Spinal cord (tissue), 10 donors: Measurements from ENCODE around the gene LMAN2L. TPM values are rescaled to one million over a fixed set of nuclear protein-coding genes. Genes with fewer than 3 reads are reported as not detected.
A peak's percentile ranks its signal among the peaks of the same experiment; 100 is the strongest.

ENCODE experiments used
- DNase-seq, 6 donors: peaks; one replicate each; pipeline versions ENCODE4 v3.0.0 to v3.0.0-alpha.2; 2013 to 2015; ENCODE audit warnings: low spot score in 6 of 6, low read depth in 4 of 6
- H3K27ac ChIP-seq: one replicate; pipeline ENCODE4 v1.5.1; 2013; ENCODE audit warnings: low read depth, low read length, control low read depth
- H3K27me3 ChIP-seq: one replicate; pipeline ENCODE4 v1.6.1; 2013; ENCODE audit warnings: low read length; ENCODE audit not compliant: control insufficient read depth, insufficient read depth
- H3K36me3 ChIP-seq: one replicate; pipeline ENCODE4 v1.6.1; 2013; ENCODE audit warnings: low read length; ENCODE audit not compliant: control insufficient read depth, insufficient read depth
- H3K4me1 ChIP-seq: one replicate; pipeline ENCODE4 v1.6.1; 2013; ENCODE audit warnings: low read length; ENCODE audit not compliant: control insufficient read depth, insufficient read depth
- H3K4me3 ChIP-seq: one replicate; pipeline ENCODE4 v1.5.1; 2013; ENCODE audit warnings: low read depth, low read length, control low read depth
- H3K9me3 ChIP-seq: one replicate; pipeline ENCODE4 v1.6.1; 2013; ENCODE audit warnings: low read length; ENCODE audit not compliant: control insufficient read depth, insufficient read depth
- whole genome bisulfite sequencing: methylation state at CpG from one replicate; pipeline ENCODE4 v1.1.5; 2013; ENCODE audit warnings: missing lambda C conversion rate; ENCODE audit not compliant: insufficient coverage; 5-methylcytosine and 5-hydroxymethylcytosine counted together
- polyA plus RNA-seq, 2 donors: library from polyadenylated mRNA; unstranded; fragments of 120-200 nt; gene quantifications; one replicate each; pipeline ENCODE4 v1.2.1, GENCODE V29; 2013; ENCODE audit not compliant: insufficient read length in 2 of 2
- total RNA-seq, 2 donors: library from RNA; depleted of rRNA in 1 of 2; stranded (reverse); fragments of 120-200 nt in 1 of 2; fragments of >200 nt in 1 of 2; gene quantifications; one replicate each; pipeline versions ENCODE4 v1.2.3 to v1.2.4, GENCODE V29; 2013 to 2014
- donor health status: healthy.

LMAN2L gene
- total and polyA plus RNA-seq, 4 donors, result 26.7 to 34.0 (median 31.7) TPM

- no peaks in the 10 kb centered on the region for H3K4me1 ChIP-seq
- no peak overlapping the region for H3K4me3 ChIP-seq
- H3K36me3 ChIP-seq, result no peaks in the 10 kb centered on the region
- no peaks in the 10 kb centered on the region for H3K27me3 ChIP-seq
- no peak overlapping the region for H3K27ac ChIP-seq
- peak in 1 of 6 donors; percentile 47 for DNase-seq
- no peaks in the 10 kb centered on the region for H3K9me3 ChIP-seq
- 64% methylated on average over 2 of the region's 6 CpGs for WGBS
Observed at GRCh38 chr2:96747061-96747617, 7.3 kb upstream of the LMAN2L start.

- WGBS, result 5% methylated on average over 2 of the region's 4 CpGs
- no peak for DNase-seq
- H3K4me3 ChIP-seq, result peak overlapping the region; percentile 87
- H3K36me3 ChIP-seq, result peaks cover 5% of the 10 kb centered on the region
- H3K27ac ChIP-seq, result peak overlapping the region; percentile 53
- peaks cover 20% of the 10 kb centered on the region for H3K4me1 ChIP-seq
- H3K27me3 ChIP-seq, result no peaks in the 10 kb centered on the region
- no peaks in the 10 kb centered on the region for H3K9me3 ChIP-seq
Observed at GRCh38 chr2:96739076-96739632, 710 bp downstream of the LMAN2L start.

GRCh38 chr2:96737831-96738230 lies 2.0 kb downstream of the LMAN2L start:
- no peak for DNase-seq
- peaks cover 21% of the 10 kb centered on the region for H3K4me1 ChIP-seq
- H3K9me3 ChIP-seq, result no peaks in the 10 kb centered on the region
- no peak overlapping the region for H3K27ac ChIP-seq
- H3K4me3 ChIP-seq, result no peak overlapping the region
- 83% methylated on average over 1 of the region's 2 CpGs for WGBS
- no peaks in the 10 kb centered on the region for H3K27me3 ChIP-seq
- H3K36me3 ChIP-seq, result peaks cover 10% of the 10 kb centered on the region

- WGBS, result no CpG with 5 or more reads among the region's 2 CpGs
Observed at GRCh38 chr2:96737251-96737650, 2.6 kb downstream of the LMAN2L start.

GRCh38 chr2:96734880-96735583 lies 4.8 kb downstream of the LMAN2L start:
- peak; percentile 58 to 95 (median 80) for DNase-seq
- 100% methylated on average over 1 of the region's 8 CpGs for WGBS
- H3K4me1 ChIP-seq, result peaks cover 20% of the 10 kb centered on the region
- H3K4me3 ChIP-seq, result no peak overlapping the region
- H3K36me3 ChIP-seq, result peaks cover 38% of the 10 kb centered on the region
- no peaks in the 10 kb centered on the region for H3K27me3 ChIP-seq
- peak overlapping the region; percentile 45 for H3K27ac ChIP-seq
- H3K9me3 ChIP-seq, result no peaks in the 10 kb centered on the region

More at GRCh38 chr2:96737251-96737650, 2.6 kb downstream of the LMAN2L start:
- Histone ChIP-seq H3K9me3 (no peaks in the 10 kb centered on the region), H3K36me3 (peaks cover 16% of the 10 kb centered on the region), H3K4me1 (peaks cover 22% of the 10 kb centered on the region), H3K27ac (no peak overlapping the region), H3K27me3 (no peaks in the 10 kb centered on the region), H3K4me3 (no peak overlapping the region)
- DNase-seq, result no peak

- no peak for DNase-seq
- WGBS, result 66% methylated on average over 3 of the region's 3 CpGs
- H3K9me3 ChIP-seq, result no peaks in the 10 kb centered on the region
- H3K36me3 ChIP-seq, result peaks cover 45% of the 10 kb centered on the region
- H3K4me3 ChIP-seq, result no peak overlapping the region
- no peaks in the 10 kb centered on the region for H3K27me3 ChIP-seq
- no peak overlapping the region for H3K27ac ChIP-seq
- peaks cover 19% of the 10 kb centered on the region for H3K4me1 ChIP-seq
Observed at GRCh38 chr2:96733931-96734330, 5.9 kb downstream of the LMAN2L start.

- H3K36me3 ChIP-seq, result peaks cover 63% of the 10 kb centered on the region
- no peak overlapping the region for H3K27ac ChIP-seq
- no peak for DNase-seq
- no CpG with 5 or more reads among the region's 2 CpGs for WGBS
- H3K27me3 ChIP-seq, result no peaks in the 10 kb centered on the region
- H3K4me1 ChIP-seq, result peaks cover 3% of the 10 kb centered on the region
- H3K4me3 ChIP-seq, result no peak overlapping the region
- H3K9me3 ChIP-seq, result no peaks in the 10 kb centered on the region
Observed at GRCh38 chr2:96730212-96730611, 9.7 kb downstream of the LMAN2L start.

- DNase-seq, result no peak
- Histone ChIP-seq H3K9me3 (no peaks in the 10 kb centered on the region), H3K27me3 (no peaks in the 10 kb centered on the region), H3K27ac (no peak overlapping the region), H3K36me3 (peaks cover 66% of the 10 kb centered on the region), H3K4me1 (peaks cover 2% of the 10 kb centered on the region), H3K4me3 (no peak overlapping the region)
- 97% methylated on average over 6 of the region's 7 CpGs for WGBS
Observed at GRCh38 chr2:96729748-96730147, 10.1 kb downstream of the LMAN2L start.

- H3K27ac ChIP-seq, result no peak overlapping the region
- WGBS, result 100% methylated on average over 1 of the region's 5 CpGs
- H3K4me3 ChIP-seq, result no peak overlapping the region
- peaks cover 70% of the 10 kb centered on the region for H3K36me3 ChIP-seq
- H3K9me3 ChIP-seq, result no peaks in the 10 kb centered on the region
- DNase-seq, result no peak
- H3K27me3 ChIP-seq, result no peaks in the 10 kb centered on the region
- H3K4me1 ChIP-seq, result no peaks in the 10 kb centered on the region
Observed at GRCh38 chr2:96727431-96727830, 12.4 kb downstream of the LMAN2L start.

GRCh38 chr2:96726131-96726530 lies 13.7 kb downstream of the LMAN2L start:
- no peaks in the 10 kb centered on the region for H3K27me3 ChIP-seq
- H3K4me3 ChIP-seq, result no peak overlapping the region
- no peaks in the 10 kb centered on the region for H3K4me1 ChIP-seq
- no peak for DNase-seq
- no CpG with 5 or more reads among the region's 4 CpGs for WGBS
- peaks cover 59% of the 10 kb centered on the region for H3K36me3 ChIP-seq
- H3K9me3 ChIP-seq, result no peaks in the 10 kb centered on the region
- no peak overlapping the region for H3K27ac ChIP-seq
